ENCODE measurements around the gene SUMO3.

The SUMO3 gene

DNA sequence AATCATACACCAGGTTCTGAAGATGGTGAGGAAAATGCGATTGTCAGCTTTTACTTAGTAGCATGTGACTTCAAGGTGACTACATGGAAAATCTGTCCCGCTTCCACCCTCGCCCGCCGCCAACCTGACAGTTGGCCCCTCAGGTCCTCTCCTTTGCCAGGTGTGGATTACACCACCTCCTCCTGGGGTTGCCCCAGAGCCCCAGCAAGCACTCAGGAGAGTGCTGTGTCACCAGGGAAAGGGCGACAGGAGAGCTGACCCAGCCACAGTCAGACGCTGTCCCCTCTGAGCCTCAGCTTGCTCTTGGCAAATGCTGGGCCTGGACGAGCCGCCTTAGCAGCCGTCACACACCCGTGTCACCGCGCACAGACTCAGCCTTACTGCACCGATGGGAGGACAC lies 37.7 kb upstream of the SUMO3 start:
- no peak overlapping the region for H3K9ac ChIP-seq (ENCODE audit: low read length)
- H3K27ac ChIP-seq (ENCODE audit: low read length), result no peak overlapping the region
- H2AFZ ChIP-seq (ENCODE audit: low read length), result no peak overlapping the region
- H3F3A ChIP-seq (ENCODE audit: insufficient read depth, low read length), result no peaks in the 10 kb centered on the region
- no peaks in the 10 kb centered on the region for H3K27me3 ChIP-seq (replicated peaks; ENCODE audit: insufficient read depth, low read length)
- H4K20me1 ChIP-seq (ENCODE audit: insufficient read depth, low read length), result no peaks in the 10 kb centered on the region
- H3K79me2 ChIP-seq (ENCODE audit: low read length), result peaks cover 11% of the 10 kb centered on the region; the same call in 1 of the 2 replicates
- H3K9me3 ChIP-seq (replicated peaks; ENCODE audit: insufficient read depth, low read length), result no peaks in the 10 kb centered on the region
- H3K4me3 ChIP-seq (ENCODE audit: low read length), result no peak overlapping the region
- H3K9me2 ChIP-seq (replicated peaks; ENCODE audit: insufficient read depth, low read length), result no peaks in the 10 kb centered on the region
- TF ChIP-seq, protein P1, sequence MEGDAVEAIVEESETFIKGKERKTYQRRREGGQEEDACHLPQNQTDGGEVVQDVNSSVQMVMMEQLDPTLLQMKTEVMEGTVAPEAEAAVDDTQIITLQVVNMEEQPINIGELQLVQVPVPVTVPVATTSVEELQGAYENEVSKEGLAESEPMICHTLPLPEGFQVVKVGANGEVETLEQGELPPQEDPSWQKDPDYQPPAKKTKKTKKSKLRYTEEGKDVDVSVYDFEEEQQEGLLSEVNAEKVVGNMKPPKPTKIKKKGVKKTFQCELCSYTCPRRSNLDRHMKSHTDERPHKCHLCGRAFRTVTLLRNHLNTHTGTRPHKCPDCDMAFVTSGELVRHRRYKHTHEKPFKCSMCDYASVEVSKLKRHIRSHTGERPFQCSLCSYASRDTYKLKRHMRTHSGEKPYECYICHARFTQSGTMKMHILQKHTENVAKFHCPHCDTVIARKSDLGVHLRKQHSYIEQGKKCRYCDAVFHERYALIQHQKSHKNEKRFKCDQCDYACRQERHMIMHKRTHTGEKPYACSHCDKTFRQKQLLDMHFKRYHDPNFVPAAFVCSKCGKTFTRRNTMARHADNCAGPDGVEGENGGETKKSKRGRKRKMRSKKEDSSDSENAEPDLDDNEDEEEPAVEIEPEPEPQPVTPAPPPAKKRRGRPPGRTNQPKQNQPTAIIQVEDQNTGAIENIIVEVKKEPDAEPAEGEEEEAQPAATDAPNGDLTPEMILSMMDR (IDR thresholded peaks at IDR 0.05; ENCODE audit: low read length), result no peak
- TF ChIP-seq EZH2 (optimal IDR thresholded peaks at IDR 0.05; ENCODE audit: low read depth, low read length) (no peak), EZH2phosphoT487 (IDR thresholded peaks at IDR 0.05; ENCODE audit: low read length) (no peak)
- H3K4me1 ChIP-seq (ENCODE audit: low read length), result no peaks in the 10 kb centered on the region
- no peak for DNase-seq
- 0 out of 2 replicates have a peak, but pooled peaks cover 2% of the 10 kb centered on the region for H3K36me3 ChIP-seq (replicated peaks; ENCODE audit: insufficient read depth, low read length)
- H3K4me2 ChIP-seq (ENCODE audit: low read depth, low read length), result no peak overlapping the region

DNA sequence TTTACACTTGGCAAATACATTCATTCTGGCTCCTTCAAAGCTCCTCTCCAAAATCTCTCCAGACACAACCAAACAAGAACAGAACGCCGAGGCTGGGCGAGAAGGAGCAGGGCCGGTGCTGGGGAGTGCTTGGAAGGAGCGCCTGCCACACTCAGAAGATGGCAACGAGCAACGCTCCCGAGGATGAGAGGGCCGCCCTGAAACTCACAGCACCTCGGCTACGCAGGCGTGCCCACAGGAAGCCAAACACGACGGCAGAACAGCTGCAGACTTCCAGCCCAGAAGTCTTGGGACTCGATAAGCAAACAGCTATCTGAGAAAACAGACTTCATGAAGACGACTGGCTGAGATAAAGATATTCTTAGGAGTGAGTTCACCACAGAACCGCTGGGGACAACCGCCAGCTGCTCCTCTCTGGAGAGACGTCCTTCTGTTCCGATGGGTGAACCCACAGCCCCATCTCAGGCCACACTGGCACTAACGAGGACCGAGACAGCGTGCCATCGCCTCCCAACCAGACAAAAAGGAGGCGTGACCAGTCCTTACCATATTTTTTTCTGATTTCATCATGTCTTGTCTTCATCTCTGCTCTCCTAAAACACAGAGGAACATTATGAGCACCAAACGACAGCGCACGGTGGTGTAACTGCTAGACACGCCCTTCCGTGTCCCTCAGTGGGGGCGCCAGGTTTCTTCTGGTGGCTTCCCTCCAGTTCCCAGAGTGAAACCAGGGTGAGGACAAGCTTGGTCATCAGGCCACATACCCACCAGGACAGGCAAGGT lies 37.0 kb upstream of the SUMO3 start:
- Histone ChIP-seq H3K27ac (ENCODE audit: low read length) (no peak overlapping the region), H3K9ac (ENCODE audit: low read length) (no peak overlapping the region), H3K4me3 (ENCODE audit: low read length) (no peak overlapping the region), H4K20me1 (ENCODE audit: insufficient read depth, low read length) (no peaks in the 10 kb centered on the region), H3K27me3 (replicated peaks; ENCODE audit: insufficient read depth, low read length) (no peaks in the 10 kb centered on the region), H2AFZ (ENCODE audit: low read length) (no peak overlapping the region), H3K36me3 (replicated peaks; ENCODE audit: insufficient read depth, low read length) (0 out of 2 replicates have a peak, but pooled peaks cover 5% of the 10 kb centered on the region), H3F3A (ENCODE audit: insufficient read depth, low read length) (no peaks in the 10 kb centered on the region), H3K9me2 (replicated peaks; ENCODE audit: insufficient read depth, low read length) (no peaks in the 10 kb centered on the region), H3K4me2 (ENCODE audit: low read depth, low read length) (no peak overlapping the region), H3K79me2 (ENCODE audit: low read length) (peaks cover 11% of the 10 kb centered on the region; the same call in 1 of the 2 replicates), H3K4me1 (ENCODE audit: low read length) (no peaks in the 10 kb centered on the region), H3K9me3 (replicated peaks; ENCODE audit: insufficient read depth, low read length) (no peaks in the 10 kb centered on the region)
- TF ChIP-seq EZH2phosphoT487 (IDR thresholded peaks at IDR 0.05; ENCODE audit: low read length), result no peak
- TF ChIP-seq EZH2 (optimal IDR thresholded peaks at IDR 0.05; ENCODE audit: low read depth, low read length), result no peak
- TF ChIP-seq, protein P1 (IDR thresholded peaks at IDR 0.05; ENCODE audit: low read length), result no peak
- peak; percentile 2 for DNase-seq

DNA sequence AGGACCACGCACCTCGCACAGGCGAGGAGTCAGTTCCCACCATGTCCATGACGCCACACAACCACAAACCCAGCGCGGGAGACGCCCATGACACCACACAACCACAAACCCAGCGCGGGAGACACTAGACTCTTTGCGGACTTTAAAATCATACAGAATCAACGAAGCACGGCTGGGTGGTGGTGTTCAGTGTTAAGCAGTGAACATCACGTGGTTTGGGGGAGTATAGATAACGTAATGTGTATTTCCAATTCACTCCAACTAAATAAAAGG lies 36.5 kb upstream of the SUMO3 start:
- Histone ChIP-seq H3K9me2 (replicated peaks; ENCODE audit: insufficient read depth, low read length) (no peaks in the 10 kb centered on the region), H3K27ac (ENCODE audit: low read length) (no peak overlapping the region), H3K27me3 (replicated peaks; ENCODE audit: insufficient read depth, low read length) (no peaks in the 10 kb centered on the region), H2AFZ (ENCODE audit: low read length) (no peak overlapping the region), H3F3A (ENCODE audit: insufficient read depth, low read length) (no peaks in the 10 kb centered on the region), H3K79me2 (ENCODE audit: low read length) (peaks cover 7% of the 10 kb centered on the region; the same call in 1 of the 2 replicates), H3K9me3 (replicated peaks; ENCODE audit: insufficient read depth, low read length) (no peaks in the 10 kb centered on the region), H3K4me2 (ENCODE audit: low read depth, low read length) (no peak overlapping the region), H3K4me3 (ENCODE audit: low read length) (no peak overlapping the region), H4K20me1 (ENCODE audit: insufficient read depth, low read length) (no peaks in the 10 kb centered on the region), H3K9ac (ENCODE audit: low read length) (no peak overlapping the region), H3K4me1 (ENCODE audit: low read length) (no peaks in the 10 kb centered on the region), H3K36me3 (replicated peaks; ENCODE audit: insufficient read depth, low read length) (0 out of 2 replicates have a peak, but pooled peaks cover 9% of the 10 kb centered on the region)
- TF ChIP-seq, protein P1 (IDR thresholded peaks at IDR 0.05; ENCODE audit: low read length), result no peak
- no peak for TF ChIP-seq EZH2 (optimal IDR thresholded peaks at IDR 0.05; ENCODE audit: low read depth, low read length)
- no peak for TF ChIP-seq EZH2phosphoT487 (IDR thresholded peaks at IDR 0.05; ENCODE audit: low read length)
- no peak for DNase-seq

Measured in MM.1S (cell line).